Measurements from ENCODE around the gene ITGAD.

The ITGAD gene

DNA sequence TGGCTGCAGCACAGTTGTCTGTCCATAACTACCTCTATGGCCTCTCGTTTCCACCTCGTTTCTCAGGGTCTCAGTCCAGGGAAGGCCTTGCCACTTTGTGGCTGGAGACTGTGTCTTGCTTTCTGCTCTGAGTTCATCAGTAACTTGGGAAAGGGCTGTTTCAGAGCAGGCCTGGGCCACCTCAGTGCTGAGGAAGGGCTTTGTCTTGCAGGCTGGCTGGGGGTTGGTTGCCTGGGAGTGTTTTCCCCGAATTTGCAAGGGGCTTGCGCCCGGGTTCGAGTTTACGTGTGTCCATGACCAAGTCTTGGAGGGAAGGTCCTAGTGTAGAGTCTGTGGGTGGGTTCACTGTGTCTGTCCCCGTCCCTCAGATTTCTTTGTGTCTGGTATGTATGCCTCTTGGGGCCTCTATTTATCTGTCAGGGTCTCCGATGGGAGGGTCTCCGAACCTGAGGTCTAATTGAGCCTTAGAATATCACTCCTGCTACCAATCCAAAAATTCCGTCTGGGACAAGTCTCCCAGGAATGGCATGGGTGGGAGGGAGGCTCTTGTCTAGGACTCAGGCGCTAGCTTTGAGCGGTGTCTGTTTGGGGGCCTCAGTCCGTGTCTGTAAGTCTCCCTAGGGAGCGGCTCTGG, 78.2 kb downstream of the ITGAD start:
- ChIA-PET CTCF (interaction anchor here (2.1 kb wide), 1 partner anchor 11 kb away, joined by 12 read pairs; the partner anchor contains the start of gene ARMC5), POLR2A (no interaction called here)
- DNase-seq (ENCODE audit: extremely low spot score) = no peak
- TF ChIP-seq, protein P1, sequence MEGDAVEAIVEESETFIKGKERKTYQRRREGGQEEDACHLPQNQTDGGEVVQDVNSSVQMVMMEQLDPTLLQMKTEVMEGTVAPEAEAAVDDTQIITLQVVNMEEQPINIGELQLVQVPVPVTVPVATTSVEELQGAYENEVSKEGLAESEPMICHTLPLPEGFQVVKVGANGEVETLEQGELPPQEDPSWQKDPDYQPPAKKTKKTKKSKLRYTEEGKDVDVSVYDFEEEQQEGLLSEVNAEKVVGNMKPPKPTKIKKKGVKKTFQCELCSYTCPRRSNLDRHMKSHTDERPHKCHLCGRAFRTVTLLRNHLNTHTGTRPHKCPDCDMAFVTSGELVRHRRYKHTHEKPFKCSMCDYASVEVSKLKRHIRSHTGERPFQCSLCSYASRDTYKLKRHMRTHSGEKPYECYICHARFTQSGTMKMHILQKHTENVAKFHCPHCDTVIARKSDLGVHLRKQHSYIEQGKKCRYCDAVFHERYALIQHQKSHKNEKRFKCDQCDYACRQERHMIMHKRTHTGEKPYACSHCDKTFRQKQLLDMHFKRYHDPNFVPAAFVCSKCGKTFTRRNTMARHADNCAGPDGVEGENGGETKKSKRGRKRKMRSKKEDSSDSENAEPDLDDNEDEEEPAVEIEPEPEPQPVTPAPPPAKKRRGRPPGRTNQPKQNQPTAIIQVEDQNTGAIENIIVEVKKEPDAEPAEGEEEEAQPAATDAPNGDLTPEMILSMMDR (IDR thresholded peaks at IDR 0.05; ENCODE audit: control extremely low read depth, extremely low read depth, low read depth, missing control alignments) = no peak

DNA sequence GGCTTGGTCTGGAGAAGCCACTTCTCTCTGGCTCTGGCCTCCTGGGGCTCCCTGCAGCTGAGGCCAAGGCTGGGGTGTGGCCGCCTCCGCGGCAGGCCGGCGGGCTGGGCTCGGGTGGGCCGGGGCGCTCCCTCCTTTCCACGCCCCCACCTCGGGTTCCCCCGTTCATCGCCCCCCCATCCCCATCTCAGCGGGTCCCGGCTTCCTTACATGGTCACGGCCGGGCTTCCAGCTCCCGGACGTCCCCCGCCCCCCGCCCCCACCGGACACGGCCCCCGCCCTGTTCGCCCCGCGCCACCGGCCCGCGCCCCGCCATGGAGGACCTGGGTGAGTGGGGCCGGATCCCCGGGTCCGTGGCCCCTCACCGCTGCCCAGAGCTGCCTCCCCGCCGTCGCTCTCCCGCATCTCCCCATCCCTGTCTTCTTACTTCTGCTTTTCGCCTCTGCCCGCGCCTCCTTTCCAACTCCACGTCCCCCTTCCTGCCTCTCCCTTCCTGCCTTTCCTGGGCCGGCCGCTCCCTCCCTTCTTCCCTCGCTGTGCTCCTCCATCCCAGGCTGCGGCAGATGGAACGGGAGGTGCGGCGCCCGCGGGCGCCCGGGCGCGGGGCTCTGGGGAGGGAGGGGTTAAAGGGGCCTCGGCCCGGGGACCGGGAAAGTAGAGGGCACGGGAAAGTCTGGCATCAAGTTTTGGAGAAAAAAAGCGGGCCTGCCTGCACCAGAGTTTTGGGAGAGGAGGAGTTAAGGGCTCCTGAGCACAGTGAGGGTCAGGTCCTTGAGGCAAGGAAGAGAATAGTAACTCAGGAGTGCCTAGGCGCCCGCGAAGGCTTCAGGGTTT, 79.0 kb downstream of the ITGAD start, which contains the start of gene TGFB1I1:
TSS of gene TGFB1I1 (plus strand) at position 278 of the 834 bp plus-strand sequence. CDS start at position 315, 37 bp downstream.
- POLR2A ChIA-PET = no interaction called here
- CTCF ChIA-PET = interaction anchor here (2.1 kb wide), 1 partner anchor 12 kb away, joined by 12 read pairs; the partner anchor contains the start of gene ARMC5
- DNase-seq (ENCODE audit: extremely low spot score) = peak; percentile 33
- TF ChIP-seq, protein P1 (IDR thresholded peaks at IDR 0.05; ENCODE audit: control extremely low read depth, extremely low read depth, low read depth, missing control alignments) = no peak

DNA sequence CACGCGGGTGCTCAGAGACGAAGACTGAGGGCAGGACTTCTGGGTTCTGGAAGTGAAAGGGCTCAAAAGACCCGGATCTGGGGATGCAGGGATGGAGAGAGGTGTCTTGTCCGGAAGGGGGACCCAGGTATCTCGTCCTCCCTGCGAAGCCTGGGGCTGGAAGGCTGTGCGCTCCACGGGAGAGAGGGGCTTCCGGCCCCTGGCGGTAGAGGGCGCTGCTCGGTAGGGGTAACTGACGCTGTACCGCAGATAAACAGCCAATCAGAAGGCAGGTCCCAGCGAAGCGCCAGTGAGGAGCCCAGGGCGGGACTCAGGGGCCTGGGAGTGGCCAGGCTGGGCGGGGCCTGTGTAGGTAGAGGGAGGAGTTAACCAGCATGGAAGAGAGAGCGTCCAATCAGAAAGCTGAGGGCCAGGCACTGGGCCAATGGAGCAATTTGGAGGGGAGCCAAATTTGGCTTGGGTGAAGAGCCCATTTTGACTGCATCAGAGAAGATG, 79.6 kb downstream of the ITGAD start:
- DNase-seq (ENCODE audit: extremely low spot score) = peak; percentile 38
- ChIA-PET POLR2A (no interaction called here), CTCF (no interaction called here)
- TF ChIP-seq, protein P1 (IDR thresholded peaks at IDR 0.05; ENCODE audit: control extremely low read depth, extremely low read depth, low read depth, missing control alignments) = peak; percentile 17

DNA sequence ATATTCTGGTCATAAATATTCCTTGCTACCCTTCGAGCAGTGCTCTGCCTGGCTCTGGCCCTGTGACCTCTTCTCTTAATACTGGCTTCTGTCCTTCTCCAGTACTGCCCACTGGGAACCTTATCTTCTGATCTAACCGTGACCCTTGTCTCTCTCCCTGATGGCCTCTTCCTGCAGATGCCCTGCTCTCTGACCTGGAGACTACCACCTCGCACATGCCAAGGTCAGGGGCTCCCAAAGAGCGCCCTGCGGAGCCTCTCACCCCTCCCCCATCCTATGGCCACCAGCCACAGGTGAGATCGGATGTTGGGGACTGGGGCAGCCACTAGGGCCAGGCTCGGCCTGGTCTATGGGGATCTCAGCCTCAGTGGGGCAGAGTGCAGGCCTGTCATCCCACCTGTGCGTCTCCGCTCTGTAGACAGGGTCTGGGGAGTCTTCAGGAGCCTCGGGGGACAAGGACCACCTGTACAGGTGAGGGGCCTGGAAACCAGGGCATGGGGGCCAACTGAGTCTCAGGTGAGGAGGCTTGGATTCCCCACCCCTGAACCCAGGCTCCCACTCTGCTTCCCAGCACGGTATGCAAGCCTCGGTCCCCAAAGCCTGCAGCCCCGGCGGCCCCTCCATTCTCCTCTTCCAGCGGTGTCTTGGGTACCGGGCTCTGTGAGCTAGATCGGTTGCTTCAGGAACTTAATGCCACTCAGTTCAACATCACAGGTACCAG, 80.3 kb downstream of the ITGAD start:
- CTCF ChIA-PET = interaction anchor here (2.5 kb wide), 1 partner anchor 13 kb away, joined by 18 read pairs; the partner anchor contains the start of gene ARMC5
- DNase-seq (ENCODE audit: extremely low spot score) = no peak
- POLR2A ChIA-PET = no interaction called here
- TF ChIP-seq, protein P1 (IDR thresholded peaks at IDR 0.05; ENCODE audit: control extremely low read depth, extremely low read depth, low read depth, missing control alignments) = no peak

DNA sequence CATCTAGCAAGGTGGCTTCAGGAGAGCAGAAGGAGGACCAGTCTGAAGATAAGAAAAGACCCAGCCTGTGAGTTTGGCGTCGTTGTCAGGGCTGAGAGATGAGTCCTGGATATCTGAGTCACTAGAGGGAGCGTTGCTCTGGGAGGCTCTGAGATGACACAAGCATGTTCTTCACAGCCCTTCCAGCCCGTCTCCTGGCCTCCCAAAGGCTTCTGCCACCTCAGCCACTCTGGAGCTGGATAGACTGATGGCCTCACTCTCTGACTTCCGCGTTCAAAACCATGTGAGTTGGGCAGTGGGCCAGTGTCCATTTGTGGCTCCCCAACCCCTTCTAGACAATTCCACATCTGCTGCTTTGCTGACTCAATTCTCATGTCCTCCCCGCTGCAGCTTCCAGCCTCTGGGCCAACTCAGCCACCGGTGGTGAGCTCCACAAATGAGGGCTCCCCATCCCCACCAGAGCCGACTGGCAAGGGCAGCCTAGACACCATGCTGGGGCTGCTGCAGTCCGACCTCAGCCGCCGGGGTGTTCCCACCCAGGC, 81.1 kb downstream of the ITGAD start:
- no peak for DNase-seq (ENCODE audit: extremely low spot score)
- CTCF ChIA-PET = interaction anchor here (0.8 to 2.5 kb wide), 2 partner anchors 12 to 14 kb away, joined by 4 to 18 read pairs; partner anchors contain the start of gene ARMC5
- TF ChIP-seq, protein P1 (IDR thresholded peaks at IDR 0.05; ENCODE audit: control extremely low read depth, extremely low read depth, low read depth, missing control alignments) = no peak
- POLR2A ChIA-PET = interaction anchor here (1.1 kb wide), 1 partner anchor 13 kb away, joined by 3 read pairs; no protein-coding TSS in a partner anchor
